Breast epithelium (tissue), 3 donors: ENCODE results near the gene SNX2.

ENCODE experiments used
- POLR2A ChIP-seq: fragments of 450-650 bp; IDR thresholded peaks from one replicate; pipeline ENCODE4 v1.6.1; 2016; ENCODE audit warnings: antibody characterized with exemption, mild to moderate bottlenecking, moderate library complexity
- TF ChIP-seq, protein P1 (sequence below), 3 donors: fragments of 450-650 bp; IDR thresholded peaks; one replicate each; pipeline ENCODE4 v1.5.1; 2016 to 2017; ENCODE audit warnings: antibody characterized with exemption in 3 of 3, mild to moderate bottlenecking in 3 of 3, moderate library complexity in 3 of 3

DNA sequence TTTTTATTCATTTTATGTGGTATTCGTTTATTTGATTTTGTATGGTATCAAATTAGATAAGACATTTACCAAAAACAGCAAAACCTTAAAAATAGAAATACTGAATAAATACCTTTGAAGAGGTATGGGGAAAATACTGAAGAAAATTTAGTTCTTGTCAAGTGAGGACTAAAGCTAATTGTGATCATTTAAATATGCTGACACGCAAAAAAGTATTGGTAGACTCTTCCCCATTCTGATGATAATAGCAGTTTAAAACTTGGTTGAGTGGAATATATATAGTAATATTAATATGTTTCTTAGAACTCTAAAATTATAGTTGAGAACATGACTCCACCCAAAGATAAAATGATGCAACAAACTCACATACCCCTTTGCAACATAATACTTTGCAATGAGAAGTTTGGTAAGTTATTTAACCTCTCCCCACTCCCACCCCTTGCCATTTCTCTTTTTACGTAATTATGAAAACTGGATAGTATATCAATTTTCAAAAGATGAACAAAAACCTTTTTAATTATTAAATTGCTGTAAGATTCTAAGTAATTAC, 40.4 kb downstream of the SNX2 start:
- TF ChIP-seq, protein P1, sequence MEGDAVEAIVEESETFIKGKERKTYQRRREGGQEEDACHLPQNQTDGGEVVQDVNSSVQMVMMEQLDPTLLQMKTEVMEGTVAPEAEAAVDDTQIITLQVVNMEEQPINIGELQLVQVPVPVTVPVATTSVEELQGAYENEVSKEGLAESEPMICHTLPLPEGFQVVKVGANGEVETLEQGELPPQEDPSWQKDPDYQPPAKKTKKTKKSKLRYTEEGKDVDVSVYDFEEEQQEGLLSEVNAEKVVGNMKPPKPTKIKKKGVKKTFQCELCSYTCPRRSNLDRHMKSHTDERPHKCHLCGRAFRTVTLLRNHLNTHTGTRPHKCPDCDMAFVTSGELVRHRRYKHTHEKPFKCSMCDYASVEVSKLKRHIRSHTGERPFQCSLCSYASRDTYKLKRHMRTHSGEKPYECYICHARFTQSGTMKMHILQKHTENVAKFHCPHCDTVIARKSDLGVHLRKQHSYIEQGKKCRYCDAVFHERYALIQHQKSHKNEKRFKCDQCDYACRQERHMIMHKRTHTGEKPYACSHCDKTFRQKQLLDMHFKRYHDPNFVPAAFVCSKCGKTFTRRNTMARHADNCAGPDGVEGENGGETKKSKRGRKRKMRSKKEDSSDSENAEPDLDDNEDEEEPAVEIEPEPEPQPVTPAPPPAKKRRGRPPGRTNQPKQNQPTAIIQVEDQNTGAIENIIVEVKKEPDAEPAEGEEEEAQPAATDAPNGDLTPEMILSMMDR (IDR thresholded peaks at IDR 0.05) = no peak
- TF ChIP-seq POLR2A = no peak
